IPS DF 4.7 (cell line): ENCODE measurements around the gene CARS1.

ENCODE experiments used
- DNase-seq: peaks from one replicate; pipeline ENCODE4 v3.0.0-alpha.2; 2013; ENCODE audit warnings: low spot score; ENCODE audit errors: extremely low read depth

CARS1 gene

DNA sequence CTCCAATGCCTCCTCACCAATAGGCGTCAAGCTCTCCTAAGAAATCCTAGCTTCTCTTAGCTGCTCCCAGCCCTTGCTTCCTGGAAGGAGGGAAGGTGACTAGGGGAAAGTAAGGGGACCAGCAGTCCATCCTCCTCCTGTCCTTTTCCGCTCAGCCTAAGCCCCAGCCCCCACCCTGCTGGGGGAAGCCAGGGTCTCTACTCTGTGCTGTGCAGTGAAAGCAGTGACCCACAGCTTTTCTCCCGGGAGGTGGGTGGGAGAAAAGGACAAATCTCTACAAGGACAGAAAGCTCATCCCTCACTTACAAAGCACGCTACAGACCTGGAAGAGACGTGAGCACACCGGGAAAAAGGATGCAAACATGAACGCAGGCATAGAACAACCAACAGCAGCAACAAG lies 97.1 kb downstream of the CARS1 start:
- DNase-seq = no peak

DNA sequence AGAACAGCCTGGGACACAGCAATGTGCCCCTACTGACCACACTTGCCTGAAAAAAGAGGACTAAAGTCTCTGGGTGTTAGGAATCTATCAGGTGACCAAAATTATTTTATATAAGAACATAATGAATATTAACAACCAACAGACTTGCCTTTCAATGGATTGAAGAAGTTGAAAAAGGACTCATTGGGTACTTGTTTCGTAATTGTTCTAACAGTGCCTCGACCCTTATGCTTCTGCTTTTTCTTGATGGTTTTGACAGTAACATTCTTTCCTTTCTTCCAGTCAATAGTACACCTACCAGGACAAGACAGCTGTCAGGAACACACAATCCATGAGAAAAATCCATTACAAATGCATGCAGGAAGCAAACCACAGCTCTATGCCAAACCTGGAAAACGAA lies 99.0 kb downstream of the CARS1 start:
- DNase-seq = no peak

GRCh38 chr11:2955906-2956476 lies 101.2 kb downstream of the CARS1 start:
- DNase-seq = no peak

DNA sequence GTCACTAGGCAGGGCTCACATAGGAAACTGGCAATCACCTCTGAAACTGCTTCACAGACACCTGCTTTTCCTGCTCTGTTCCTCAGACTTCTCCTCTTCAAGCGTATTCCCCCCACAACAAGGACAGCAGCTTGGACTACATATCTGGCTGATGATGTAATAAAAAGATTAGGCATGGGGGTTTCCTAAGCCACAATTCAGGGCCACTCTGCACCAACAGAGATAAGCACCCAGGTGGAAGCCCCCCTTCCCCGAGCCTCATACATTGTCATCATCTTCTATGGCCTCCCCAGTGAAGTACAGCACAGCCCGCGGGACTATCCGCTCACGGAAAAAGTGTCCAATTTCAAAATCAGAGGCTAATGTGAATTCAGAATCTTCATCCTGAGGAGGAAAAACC lies 103.0 kb downstream of the CARS1 start:
- DNase-seq = no peak

DNA sequence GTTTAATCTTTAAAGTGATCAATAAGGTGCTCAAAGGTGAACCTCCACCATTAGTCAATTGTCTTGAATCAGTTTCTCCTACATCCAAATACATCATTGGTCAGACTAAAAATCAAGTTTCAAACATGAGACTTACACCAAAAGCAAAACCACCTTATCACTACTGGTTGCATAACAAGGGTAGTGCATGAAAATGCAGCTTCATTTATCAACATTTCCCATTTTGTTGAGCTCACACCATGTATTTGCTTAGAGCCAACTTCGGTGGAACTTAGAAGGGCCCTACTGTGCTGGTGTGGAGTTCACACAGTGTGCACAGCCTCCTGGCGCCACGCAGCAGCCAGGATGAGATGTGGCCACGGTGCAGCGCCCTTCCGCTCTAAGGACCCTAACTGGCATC lies 104.9 kb downstream of the CARS1 start:
- no peak for DNase-seq

GRCh38 chr11:2951231-2952110 lies 105.8 kb downstream of the CARS1 start:
- no peak for DNase-seq
